GM19351 (cell line): ENCODE data around the gene SAMD5.

Source experiments
- ATAC-seq: cut with Tn5 transposase; IDR thresholded peaks from one replicate; pipeline ENCODE4 v1.9.1; 2021; ENCODE audit warnings: mild to moderate bottlenecking, moderate library complexity; ENCODE audit not compliant: unreplicated experiment

SAMD5 gene

GRCh38 chr6:147617366-147617765 lies 108.9 kb downstream of the SAMD5 start:
- no peak for ATAC-seq

GRCh38 chr6:147618457-147618856 lies 110.0 kb downstream of the SAMD5 start:
- ATAC-seq = no peak

- no peak for ATAC-seq
These were observed 110.4 kb downstream of the SAMD5 start for GRCh38 chr6:147618927-147619326.
